NCI-H774 (cell line): Measurements from ENCODE around the gene CPXM1.

Experiments used
- DNase-seq: peaks from one replicate; lab custom pipeline; 2025; lab: John Stamatoyannopoulos, UW

CPXM1 gene

GRCh38 chr20:2748551-2749342 is 51.7 kb downstream of the CPXM1 start:
- DNase-seq: no peak

- DNase-seq: no peak
These were observed 52.7 kb downstream of the CPXM1 start for GRCh38 chr20:2747676-2748235.

DNA sequence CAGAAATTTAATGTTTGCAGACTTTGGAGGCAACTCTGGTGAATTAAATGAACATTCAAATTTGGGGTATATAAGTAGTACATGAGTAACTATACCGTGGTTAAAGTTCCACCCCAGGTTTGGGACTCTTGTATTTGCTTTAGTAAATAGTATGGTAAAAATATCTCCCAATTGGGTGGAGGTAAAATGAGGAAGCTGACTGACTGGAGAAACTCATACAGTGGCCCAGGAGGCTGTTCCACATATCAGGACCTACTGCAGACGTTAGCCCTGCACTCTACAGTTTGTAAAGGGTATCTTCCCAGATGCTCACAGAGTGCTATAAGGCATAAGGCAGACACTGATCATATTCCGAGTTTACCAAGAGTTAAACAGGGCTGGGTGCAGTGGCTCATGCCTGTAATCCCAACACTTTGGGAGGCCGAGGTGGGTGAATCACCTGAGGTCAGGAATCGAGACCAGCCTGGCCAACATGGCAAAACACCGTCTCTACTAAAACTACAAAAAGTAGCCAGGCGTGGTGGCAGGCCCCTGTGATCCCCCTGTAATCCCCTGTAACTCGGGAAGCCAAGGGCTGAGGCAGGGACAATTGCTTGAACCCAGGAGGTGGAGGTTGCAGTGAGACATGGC is 53.7 kb downstream of the CPXM1 start:
- no peak for DNase-seq

GRCh38 chr20:2745936-2746635 is 54.3 kb downstream of the CPXM1 start:
- DNase-seq: no peak

GRCh38 chr20:2745060-2745910 is 55.1 kb downstream of the CPXM1 start:
- no peak for DNase-seq
